Smooth muscle cell of the umbilical artery (primary cell): Measurements from ENCODE around the gene TBK1. TPM values are rescaled to one million over a fixed set of nuclear protein-coding genes. Genes with fewer than 3 reads are reported as not detected.

Experiments used
- total RNA-seq: library from RNA; depleted of rRNA; stranded (reverse); fragments of >200 nt; gene quantifications from 2 replicates; pipeline ENCODE4 v1.2.3, GENCODE V29; 2014

TBK1 gene
- total RNA-seq: 42.2 and 43.7 TPM in 2 replicates

GRCh38 chr12:64451687-64452558, at the start of gene TBK1:
TBK1 (plus strand) TSS chr12:64452120; CDS start chr12:64455871, 3,751 bp downstream.

DNA sequence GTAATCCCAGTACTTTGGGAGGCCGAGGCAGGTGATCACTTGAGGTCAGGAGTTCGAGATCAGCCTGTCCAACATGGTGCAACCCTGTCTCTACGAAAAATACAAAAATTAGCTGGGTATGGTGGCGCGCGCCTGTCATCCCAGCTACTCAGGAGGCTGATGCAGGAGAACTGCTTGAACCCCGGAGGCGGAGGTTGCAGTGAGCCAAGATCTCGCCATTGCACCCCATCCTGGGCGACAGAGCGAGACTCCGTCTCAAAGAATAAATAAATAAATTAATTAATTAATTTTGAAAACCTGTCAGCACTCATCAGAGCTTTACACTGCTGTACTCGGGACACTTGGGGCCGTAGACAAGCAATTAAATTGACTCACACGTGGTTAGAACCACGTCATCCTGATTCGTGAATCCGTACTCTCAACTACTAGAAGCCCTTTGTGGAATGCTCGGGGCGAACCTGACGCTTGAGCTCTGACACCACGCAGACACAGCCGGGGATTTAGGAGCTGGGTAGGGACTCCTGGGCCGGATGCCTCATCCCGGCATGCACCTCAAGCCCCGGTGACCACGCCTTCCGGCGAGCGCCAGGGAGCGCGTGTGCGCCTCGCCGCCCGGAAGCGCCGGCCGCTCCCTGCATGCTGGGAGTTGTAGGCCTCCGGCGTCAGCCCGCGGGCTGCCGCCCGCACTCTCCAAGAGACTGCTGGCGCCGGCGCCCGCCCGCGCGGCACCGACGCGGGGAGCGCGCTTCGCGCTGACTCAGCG, 48.0 kb upstream of the TBK1 start, which contains the start of gene XPOT:
Gene XPOT, plus strand, starts transcription at position 686 of the 763 bp plus-strand sequence. CDS start 5,644 bp downstream, outside the sequence.

Other genes starting within 250 kb of the TBK1 start
- 5.6 and 8.4 TPM in 2 replicates for gene KICS2, start 229.8 kb upstream of the TBK1 start, total RNA-seq
- 0.30 and 1.8 TPM in 2 replicates for gene C12orf56, start 61.4 kb upstream of the TBK1 start, total RNA-seq
- 164 and 175 TPM in 2 replicates for gene XPOT, start 47.7 kb upstream of the TBK1 start, total RNA-seq
- 14.3 and 32.2 TPM in 2 replicates for gene RASSF3, start 158.4 kb downstream of the TBK1 start, total RNA-seq